ENCODE results near the gene BARHL2. TPM values are rescaled to one million over a fixed set of nuclear protein-coding genes. Genes with fewer than 3 reads are reported as not detected.

BARHL2 gene
- total RNA-seq, 4 donors from 2014 or later: not detected

DNA sequence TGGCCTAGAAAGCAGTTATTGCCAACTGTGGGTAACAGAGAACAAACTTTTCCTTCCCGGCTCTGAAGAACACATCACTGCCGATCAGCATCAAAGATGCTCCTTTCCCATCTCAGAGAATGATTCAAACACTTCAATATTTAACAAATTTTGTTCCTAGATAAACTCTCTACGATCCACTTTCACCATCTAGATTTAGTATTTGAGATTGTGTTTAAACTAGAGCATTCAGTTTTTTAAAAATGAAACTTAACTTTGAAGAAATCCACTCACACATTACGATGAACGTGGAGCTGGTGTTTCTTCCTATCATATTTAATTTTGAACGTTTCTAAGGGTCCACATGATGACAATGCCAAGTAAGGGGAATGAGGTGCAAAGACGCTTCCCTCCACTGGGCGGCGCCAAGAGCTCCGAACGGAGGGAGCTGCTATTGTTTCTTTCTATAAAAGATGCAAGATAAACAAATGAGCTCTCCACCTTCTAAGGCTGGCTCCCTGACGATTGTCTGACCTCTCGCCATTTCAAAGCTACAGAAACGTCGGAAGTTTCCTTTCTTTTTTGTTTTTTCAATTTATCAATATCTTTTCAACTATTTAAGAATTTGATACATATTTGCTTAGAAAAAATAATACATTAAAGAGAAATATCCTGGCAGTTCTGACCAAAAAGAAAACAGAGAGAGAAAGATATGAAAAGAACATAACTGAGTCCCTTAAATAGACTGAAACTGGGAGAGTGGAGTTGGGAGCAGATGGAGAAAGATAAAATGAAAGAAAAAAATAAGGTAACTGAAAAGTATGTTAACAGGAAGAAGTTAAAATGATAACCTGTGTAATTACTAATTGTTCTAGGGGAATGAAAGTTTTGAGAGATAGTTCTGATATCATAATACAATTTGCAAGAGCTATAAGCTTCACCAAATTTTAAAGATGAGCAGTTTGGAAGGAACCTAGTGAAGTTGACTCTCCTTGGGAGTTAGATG lies 4.4 kb upstream of the BARHL2 start:
- no peak overlapping the region for H3K4me3 ChIP-seq
- H3K4me1 ChIP-seq: peaks cover 67% of the 10 kb centered on the region
- TF ChIP-seq EP300 (IDR thresholded peaks at IDR 0.05) (no peak), POLR2AphosphoS5 (IDR thresholded peaks at IDR 0.05) (no peak), POLR2A (IDR thresholded peaks at IDR 0.05) (no peak)
- TF ChIP-seq, protein P1, sequence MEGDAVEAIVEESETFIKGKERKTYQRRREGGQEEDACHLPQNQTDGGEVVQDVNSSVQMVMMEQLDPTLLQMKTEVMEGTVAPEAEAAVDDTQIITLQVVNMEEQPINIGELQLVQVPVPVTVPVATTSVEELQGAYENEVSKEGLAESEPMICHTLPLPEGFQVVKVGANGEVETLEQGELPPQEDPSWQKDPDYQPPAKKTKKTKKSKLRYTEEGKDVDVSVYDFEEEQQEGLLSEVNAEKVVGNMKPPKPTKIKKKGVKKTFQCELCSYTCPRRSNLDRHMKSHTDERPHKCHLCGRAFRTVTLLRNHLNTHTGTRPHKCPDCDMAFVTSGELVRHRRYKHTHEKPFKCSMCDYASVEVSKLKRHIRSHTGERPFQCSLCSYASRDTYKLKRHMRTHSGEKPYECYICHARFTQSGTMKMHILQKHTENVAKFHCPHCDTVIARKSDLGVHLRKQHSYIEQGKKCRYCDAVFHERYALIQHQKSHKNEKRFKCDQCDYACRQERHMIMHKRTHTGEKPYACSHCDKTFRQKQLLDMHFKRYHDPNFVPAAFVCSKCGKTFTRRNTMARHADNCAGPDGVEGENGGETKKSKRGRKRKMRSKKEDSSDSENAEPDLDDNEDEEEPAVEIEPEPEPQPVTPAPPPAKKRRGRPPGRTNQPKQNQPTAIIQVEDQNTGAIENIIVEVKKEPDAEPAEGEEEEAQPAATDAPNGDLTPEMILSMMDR (IDR thresholded peaks at IDR 0.05): peak in 1 of 2 donors; percentile 72
- no peaks in the 10 kb centered on the region for H3K9me3 ChIP-seq
- no peaks in the 10 kb centered on the region for H3K36me3 ChIP-seq
- WGBS: 12% methylated on average over 15 of the region's 15 CpGs
- H3K27me3 ChIP-seq: peaks cover 100% of the 10 kb centered on the region
- peak in 1 of 2 donors; percentile 83 for DNase-seq (ENCODE audit: low spot score in 2 of 2)
- no peak overlapping the region for H3K27ac ChIP-seq

DNA sequence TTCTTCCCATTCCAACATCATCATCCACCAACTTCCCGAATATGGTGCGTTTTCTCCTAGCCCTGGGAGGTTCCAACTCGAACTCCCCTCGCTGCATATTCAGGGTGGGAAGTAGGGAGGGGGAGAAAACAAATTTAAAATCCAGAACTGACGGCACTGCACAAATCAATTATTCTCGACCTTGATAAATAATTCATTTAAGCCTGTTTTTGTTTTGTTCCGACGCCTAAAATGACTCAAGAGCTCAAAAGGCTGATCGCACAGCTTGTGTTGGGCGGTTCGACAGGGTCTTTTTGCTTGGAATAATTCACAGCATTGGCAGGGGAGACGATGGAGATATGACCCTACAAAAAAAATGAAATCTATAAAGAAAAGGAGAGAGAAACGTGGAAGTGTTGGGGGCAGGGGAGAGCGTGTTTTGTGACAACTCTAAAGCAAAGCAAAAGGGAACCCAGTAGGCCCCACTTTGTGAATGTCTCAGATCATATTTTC lies 3.1 kb upstream of the BARHL2 start:
- H3K4me1 ChIP-seq: peaks cover 55% of the 10 kb centered on the region
- TF ChIP-seq, protein P1 (IDR thresholded peaks at IDR 0.05): no peak
- TF ChIP-seq EP300 (IDR thresholded peaks at IDR 0.05) (no peak), POLR2A (IDR thresholded peaks at IDR 0.05) (no peak), POLR2AphosphoS5 (IDR thresholded peaks at IDR 0.05) (no peak)
- H3K36me3 ChIP-seq: no peaks in the 10 kb centered on the region
- H3K27me3 ChIP-seq: peaks cover 100% of the 10 kb centered on the region
- WGBS: 33% methylated on average over 14 of the region's 14 CpGs
- no peak overlapping the region for H3K4me3 ChIP-seq
- H3K27ac ChIP-seq: no peak overlapping the region
- no peak for DNase-seq (ENCODE audit: low spot score in 2 of 2)
- no peaks in the 10 kb centered on the region for H3K9me3 ChIP-seq

DNA sequence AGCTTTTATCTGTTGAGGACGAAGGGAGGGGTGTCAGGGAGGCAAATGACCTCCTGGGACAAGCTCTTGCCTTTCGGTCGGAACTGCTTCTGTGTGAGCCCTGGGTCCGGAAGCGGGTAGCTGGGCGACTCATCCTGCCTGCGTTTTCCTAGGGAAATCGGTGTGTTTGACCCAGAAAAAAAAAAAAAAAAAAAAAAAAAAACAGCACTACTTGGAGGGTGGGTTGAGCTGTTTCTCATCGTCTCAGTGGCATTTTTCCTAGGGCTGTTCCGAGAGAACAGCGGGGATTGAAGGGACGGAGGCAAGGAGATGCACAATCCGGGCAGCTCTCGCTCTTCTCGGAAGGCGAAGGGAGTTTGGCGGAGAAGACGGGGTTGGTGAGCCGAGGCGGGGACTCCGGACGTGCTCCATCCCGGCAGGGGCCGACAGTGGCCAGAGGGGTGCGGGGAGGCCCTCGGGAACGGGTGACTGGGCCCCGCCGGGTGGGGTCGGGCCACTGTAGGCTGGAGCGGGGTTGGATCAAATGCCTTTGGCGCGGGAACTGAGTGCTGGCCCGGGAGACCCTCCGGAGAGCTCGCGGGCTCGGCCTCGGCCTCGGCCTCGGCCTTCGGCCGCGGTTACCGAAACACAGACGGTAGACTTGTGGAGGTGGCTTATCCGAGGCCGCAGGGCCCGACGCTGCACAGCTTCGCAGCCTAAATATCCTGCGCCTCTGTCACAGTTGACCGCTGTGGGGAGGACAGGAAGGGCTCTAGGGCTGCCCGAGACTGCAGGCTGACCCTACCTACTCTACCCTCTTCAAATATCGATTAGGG lies 2.4 kb upstream of the BARHL2 start:
- Histone ChIP-seq H3K4me1 (peaks cover 48% of the 10 kb centered on the region), H3K9me3 (no peaks in the 10 kb centered on the region), H3K27ac (no peak overlapping the region), H3K36me3 (no peaks in the 10 kb centered on the region), H3K27me3 (peaks cover 100% of the 10 kb centered on the region), H3K4me3 (no peak overlapping the region)
- DNase-seq (ENCODE audit: low spot score in 2 of 2): no peak
- WGBS: 13% methylated on average over 30 of the region's 55 CpGs
- TF ChIP-seq, protein P1 (IDR thresholded peaks at IDR 0.05): no peak
- TF ChIP-seq EP300 (IDR thresholded peaks at IDR 0.05) (no peak), POLR2A (IDR thresholded peaks at IDR 0.05) (no peak), POLR2AphosphoS5 (IDR thresholded peaks at IDR 0.05) (no peak)

DNA sequence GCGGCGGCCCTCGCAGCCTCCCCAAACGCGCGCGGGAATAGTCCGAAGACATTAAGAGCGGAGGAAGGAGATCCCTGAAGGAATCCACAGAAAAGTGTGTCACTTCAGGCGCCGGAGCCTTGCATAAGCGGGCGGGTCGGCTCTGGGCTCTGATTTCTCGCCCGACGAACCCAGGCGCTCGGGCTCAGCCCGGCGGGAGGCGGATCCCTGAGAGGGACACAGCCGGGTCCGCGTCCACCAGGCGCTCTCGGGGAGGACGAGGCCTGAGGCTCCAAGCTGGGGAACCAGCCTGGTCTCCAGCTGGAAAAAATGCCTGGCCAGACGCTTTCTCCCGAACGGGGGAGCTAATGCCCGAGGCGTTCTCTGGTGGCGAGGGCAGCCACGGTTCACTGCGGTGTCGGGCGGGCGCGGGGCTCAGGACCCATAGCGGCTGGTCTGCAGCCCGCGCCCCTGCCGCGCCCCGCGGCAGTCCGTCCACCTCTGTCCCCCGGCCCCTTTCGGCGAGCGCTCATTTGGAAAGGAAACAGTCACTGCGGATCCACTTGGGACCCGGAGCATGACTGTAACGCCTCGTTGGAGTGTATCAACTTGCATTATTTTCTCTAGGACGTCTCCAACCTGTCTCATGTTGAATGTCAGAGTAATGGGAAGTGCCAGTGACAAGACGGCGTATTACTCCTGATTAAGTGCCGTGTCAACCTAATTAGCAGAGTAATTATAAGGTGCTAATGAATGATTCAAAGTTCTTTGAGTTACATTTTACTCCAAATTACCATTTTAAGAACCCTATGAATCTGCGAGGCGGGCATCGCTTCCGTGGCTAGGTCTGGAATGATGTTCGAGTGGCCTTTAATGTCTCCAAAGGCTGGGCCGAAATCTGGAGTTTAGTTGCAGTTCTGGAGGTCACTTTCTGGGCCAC lies 1.6 kb upstream of the BARHL2 start:
- Histone ChIP-seq H3K27ac (no peak overlapping the region), H3K9me3 (no peaks in the 10 kb centered on the region), H3K4me3 (peak overlapping the region; percentile 43), H3K4me1 (peaks cover 46% of the 10 kb centered on the region), H3K27me3 (peaks cover 100% of the 10 kb centered on the region), H3K36me3 (no peaks in the 10 kb centered on the region)
- 4% methylated on average over 27 of the region's 66 CpGs for WGBS
- no peak for DNase-seq (ENCODE audit: low spot score in 2 of 2)
- TF ChIP-seq EP300 (IDR thresholded peaks at IDR 0.05) (no peak), POLR2AphosphoS5 (IDR thresholded peaks at IDR 0.05) (no peak), POLR2A (IDR thresholded peaks at IDR 0.05) (no peak)
- TF ChIP-seq, protein P1 (IDR thresholded peaks at IDR 0.05): no peak

Measured in suprapubic skin (tissue), 4 donors.